SK-N-SH treated with all-trans-retinoic acid at 6 μM for 48 hours (cell line): Measurements from ENCODE around the gene TRABD2B.
A peak's percentile ranks its signal among the peaks of the same experiment; 100 is the strongest.

ENCODE experiments used
- ATAC-seq: fragments of 200-7000 bp; cut with Tn5 transposase; 3 replicates; pipeline ENCODE4 v1.9.1; 2020; ENCODE audit warnings: mild to moderate bottlenecking, moderate library complexity
- ARNTL ChIP-seq: fragments of 450-650 bp; formaldehyde crosslinking; IDR thresholded peaks from 2 replicates; pipeline ENCODE4 v1.5.0; 2020; ENCODE audit warnings: low read depth, mild to moderate bottlenecking, moderate library complexity, borderline replicate concordance
- BACH2 ChIP-seq: fragments of 250-450 bp; sonication (Bioruptor Pico); IDR thresholded peaks from 2 replicates; pipeline ENCODE4 v1.9.0; 2021; ENCODE audit warnings: mild to moderate bottlenecking, borderline replicate concordance
- CSDC2 ChIP-seq: fragments of 250-450 bp; sonication (Bioruptor Pico); IDR thresholded peaks from 2 replicates; pipeline ENCODE4 v1.5.0; 2020; ENCODE audit warnings: mild to moderate bottlenecking, moderate library complexity
- ESRRG ChIP-seq: fragments of 250-450 bp; sonication (Bioruptor Pico); IDR thresholded peaks from 2 replicates; pipeline ENCODE4 v1.6.1; 2021; ENCODE audit warnings: mild to moderate bottlenecking
- GLIS3 ChIP-seq: fragments of 250-450 bp; sonication (Bioruptor Pico); IDR thresholded peaks from 2 replicates; pipeline ENCODE4 v1.5.0; 2020; ENCODE audit warnings: mild to moderate bottlenecking, moderate library complexity
- ISL1 ChIP-seq: fragments of 250-450 bp; sonication (Bioruptor Pico); IDR thresholded peaks from 2 replicates; pipeline ENCODE4 v2.1.2; 2022; ENCODE audit warnings: mild to moderate bottlenecking, moderate library complexity
- OSR1 ChIP-seq: fragments of 250-450 bp; sonication (Bioruptor Pico); IDR thresholded peaks from 2 replicates; pipeline ENCODE4 v1.8.0; 2022; ENCODE audit warnings: moderate library complexity, mild to moderate bottlenecking, inconsistent platforms
- PPARA ChIP-seq: fragments of 250-450 bp; sonication (Bioruptor Pico); IDR thresholded peaks from 2 replicates; pipeline ENCODE4 v1.5.0; 2020; ENCODE audit warnings: mild to moderate bottlenecking, borderline replicate concordance
- RARB ChIP-seq: fragments of 250-450 bp; sonication (Bioruptor Pico); IDR thresholded peaks from 2 replicates; pipeline ENCODE4 v1.8.0; 2021; ENCODE audit warnings: mild to moderate bottlenecking, moderate library complexity
- SNAI2 ChIP-seq: fragments of 250-450 bp; sonication (Bioruptor Pico); IDR thresholded peaks from 2 replicates; pipeline ENCODE4 v1.5.0; 2020; ENCODE audit warnings: mild to moderate bottlenecking, moderate library complexity
- TCF4 ChIP-seq: fragments of 250-450 bp; sonication (Bioruptor Pico); IDR thresholded peaks from 2 replicates; pipeline ENCODE4 v1.8.0; 2021; ENCODE audit warnings: mild to moderate bottlenecking, moderate library complexity, borderline replicate concordance
- TOX ChIP-seq: fragments of 250-450 bp; sonication (Bioruptor Pico); IDR thresholded peaks from 2 replicates; pipeline ENCODE4 v1.8.0; 2021; ENCODE audit warnings: mild to moderate bottlenecking, moderate library complexity, borderline replicate concordance
- ZC3H10 ChIP-seq: fragments of 250-450 bp; sonication (Bioruptor Pico); IDR thresholded peaks from 2 replicates; pipeline ENCODE4 v1.5.1; 2021; ENCODE audit warnings: mild to moderate bottlenecking, moderate library complexity
- ZFP3 ChIP-seq: fragments of 250-450 bp; sonication (Bioruptor Pico); IDR thresholded peaks from 2 replicates; pipeline ENCODE4 v1.5.0; 2020; ENCODE audit warnings: mild to moderate bottlenecking, moderate library complexity
- ZFP30 ChIP-seq: fragments of 450-650 bp; formaldehyde crosslinking; IDR thresholded peaks from 2 replicates; pipeline ENCODE4 v1.5.0; 2022; ENCODE audit warnings: mild to moderate bottlenecking, moderate library complexity
- ZNF565 ChIP-seq: fragments of 450-650 bp; formaldehyde crosslinking; conservative IDR thresholded peaks from 2 replicates; pipeline ENCODE4 v1.5.0; 2020; ENCODE audit warnings: low read depth, mild to moderate bottlenecking, moderate library complexity
- ZNF70 ChIP-seq: fragments of 450-650 bp; formaldehyde crosslinking; IDR thresholded peaks from 2 replicates; pipeline ENCODE4 v1.5.0; 2020; ENCODE audit warnings: mild to moderate bottlenecking, moderate library complexity
- ZNF8 ChIP-seq: fragments of 450-650 bp; formaldehyde crosslinking; IDR thresholded peaks from 2 replicates; pipeline ENCODE4 v1.5.0; 2020; ENCODE audit warnings: mild to moderate bottlenecking, moderate library complexity
- TF ChIP-seq, protein P1 (sequence below): fragments of 250-450 bp; sonication (Bioruptor Pico); IDR thresholded peaks from 2 replicates; pipeline ENCODE4 v1.5.0; 2020; ENCODE audit warnings: mild to moderate bottlenecking, moderate library complexity
- TF ChIP-seq, protein P2 (sequence below): fragments of 250-450 bp; sonication (Bioruptor Pico); IDR thresholded peaks from 2 replicates; pipeline ENCODE4 v1.8.0; 2021; ENCODE audit warnings: low read depth, mild to moderate bottlenecking, moderate library complexity, borderline replicate concordance
- TF ChIP-seq, protein P3 (sequence below): fragments of 250-450 bp; sonication (Bioruptor Pico); IDR thresholded peaks from 2 replicates; pipeline ENCODE4 v1.5.1; 2020; ENCODE audit warnings: low read depth, mild to moderate bottlenecking, moderate library complexity

TRABD2B gene

DNA sequence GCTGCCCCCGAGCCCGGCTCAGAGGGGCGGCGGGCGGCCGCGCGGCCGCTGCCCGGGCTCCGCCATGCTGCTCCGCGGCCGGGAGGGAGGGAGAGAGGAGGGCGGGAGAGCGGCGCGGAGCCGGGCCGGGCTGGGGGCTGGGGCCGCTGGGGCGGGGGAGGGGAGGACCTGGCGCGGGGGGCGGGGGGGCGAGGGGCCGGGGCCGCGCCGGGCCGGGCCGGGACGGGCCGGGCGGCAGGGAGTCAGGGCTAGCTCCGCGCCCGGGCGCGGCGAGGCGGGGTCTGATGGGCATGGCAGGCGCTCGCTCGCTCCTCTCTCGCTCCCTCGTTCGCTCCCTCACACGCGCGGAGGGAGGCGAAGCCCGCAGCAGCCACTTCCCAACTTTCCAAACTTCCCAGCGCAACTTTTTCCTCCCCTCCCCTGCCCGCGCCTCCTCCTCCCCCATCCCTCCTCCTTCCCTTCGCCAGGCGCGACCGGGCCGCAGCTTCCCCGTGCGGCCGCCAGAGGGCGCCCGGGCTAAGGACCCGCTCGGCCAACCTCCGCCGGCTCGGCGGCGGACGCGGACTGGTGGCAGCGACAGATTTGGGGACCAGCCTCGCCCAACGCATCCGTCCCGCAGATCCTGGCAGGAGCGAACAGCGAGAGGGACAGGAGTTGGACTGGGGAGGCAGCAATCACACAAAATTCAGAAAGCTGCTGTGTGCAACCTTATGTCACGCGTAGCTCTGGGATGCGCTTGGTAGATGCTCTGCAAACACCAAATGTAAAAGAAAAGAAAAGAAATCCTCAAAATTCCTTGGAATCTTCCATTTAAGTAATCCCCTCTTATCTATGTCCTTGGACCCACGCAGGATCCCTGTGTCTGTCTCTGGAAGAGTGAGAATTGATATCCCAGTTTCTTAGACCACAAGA is at the start of gene TRABD2B:
Gene TRABD2B (minus strand): TSS at position 97 of the 912 bp plus-strand sequence.
- peak; percentile 95 for ATAC-seq
- TF ChIP-seq, protein P1, sequence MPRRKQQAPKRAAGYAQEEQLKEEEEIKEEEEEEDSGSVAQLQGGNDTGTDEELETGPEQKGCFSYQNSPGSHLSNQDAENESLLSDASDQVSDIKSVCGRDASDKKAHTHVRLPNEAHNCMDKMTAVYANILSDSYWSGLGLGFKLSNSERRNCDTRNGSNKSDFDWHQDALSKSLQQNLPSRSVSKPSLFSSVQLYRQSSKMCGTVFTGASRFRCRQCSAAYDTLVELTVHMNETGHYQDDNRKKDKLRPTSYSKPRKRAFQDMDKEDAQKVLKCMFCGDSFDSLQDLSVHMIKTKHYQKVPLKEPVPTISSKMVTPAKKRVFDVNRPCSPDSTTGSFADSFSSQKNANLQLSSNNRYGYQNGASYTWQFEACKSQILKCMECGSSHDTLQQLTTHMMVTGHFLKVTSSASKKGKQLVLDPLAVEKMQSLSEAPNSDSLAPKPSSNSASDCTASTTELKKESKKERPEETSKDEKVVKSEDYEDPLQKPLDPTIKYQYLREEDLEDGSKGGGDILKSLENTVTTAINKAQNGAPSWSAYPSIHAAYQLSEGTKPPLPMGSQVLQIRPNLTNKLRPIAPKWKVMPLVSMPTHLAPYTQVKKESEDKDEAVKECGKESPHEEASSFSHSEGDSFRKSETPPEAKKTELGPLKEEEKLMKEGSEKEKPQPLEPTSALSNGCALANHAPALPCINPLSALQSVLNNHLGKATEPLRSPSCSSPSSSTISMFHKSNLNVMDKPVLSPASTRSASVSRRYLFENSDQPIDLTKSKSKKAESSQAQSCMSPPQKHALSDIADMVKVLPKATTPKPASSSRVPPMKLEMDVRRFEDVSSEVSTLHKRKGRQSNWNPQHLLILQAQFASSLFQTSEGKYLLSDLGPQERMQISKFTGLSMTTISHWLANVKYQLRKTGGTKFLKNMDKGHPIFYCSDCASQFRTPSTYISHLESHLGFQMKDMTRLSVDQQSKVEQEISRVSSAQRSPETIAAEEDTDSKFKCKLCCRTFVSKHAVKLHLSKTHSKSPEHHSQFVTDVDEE (CRISPR knock-in tag): no peak
- TF ChIP-seq ZFP3 (CRISPR knock-in tag) (no peak), SNAI2 (CRISPR knock-in tag) (no peak), ZNF565 (CRISPR knock-in tag) (no peak)
- TF ChIP-seq, all 23 proteins: peak for 0

DNA sequence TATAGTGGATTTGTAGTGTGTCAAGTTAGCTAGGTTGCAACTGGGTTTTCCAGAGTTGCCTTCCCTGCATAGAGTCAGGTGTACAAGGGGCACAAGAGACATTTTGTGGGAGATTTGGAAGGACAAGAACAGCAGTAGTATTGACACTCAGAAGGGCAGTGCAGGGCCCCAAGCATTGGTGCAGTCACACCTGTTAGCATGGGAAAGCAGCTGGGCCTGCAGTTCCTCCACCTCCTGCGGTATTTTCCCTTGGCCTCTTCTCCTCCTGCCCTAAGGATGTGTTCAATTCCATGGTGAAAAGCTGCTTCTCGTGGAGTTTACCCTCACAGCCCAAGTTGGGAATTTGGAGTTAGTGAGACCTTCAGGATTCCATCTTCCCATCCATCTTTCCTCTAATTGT is 47.1 kb upstream of the TRABD2B start:
- no peak for TF ChIP-seq PPARA (CRISPR knock-in tag)
- TF ChIP-seq ZNF8 (CRISPR knock-in tag): no peak
- no peak for TF ChIP-seq CSDC2 (CRISPR knock-in tag)
- no peak for TF ChIP-seq ZNF70 (CRISPR knock-in tag)
- TF ChIP-seq ESRRG: no peak
- TF ChIP-seq TCF4 (CRISPR knock-in tag): no peak
- TF ChIP-seq TOX (CRISPR knock-in tag): no peak
- TF ChIP-seq SNAI2 (CRISPR knock-in tag): no peak
- no peak for TF ChIP-seq ZC3H10 (CRISPR knock-in tag)
- TF ChIP-seq, protein P2, sequence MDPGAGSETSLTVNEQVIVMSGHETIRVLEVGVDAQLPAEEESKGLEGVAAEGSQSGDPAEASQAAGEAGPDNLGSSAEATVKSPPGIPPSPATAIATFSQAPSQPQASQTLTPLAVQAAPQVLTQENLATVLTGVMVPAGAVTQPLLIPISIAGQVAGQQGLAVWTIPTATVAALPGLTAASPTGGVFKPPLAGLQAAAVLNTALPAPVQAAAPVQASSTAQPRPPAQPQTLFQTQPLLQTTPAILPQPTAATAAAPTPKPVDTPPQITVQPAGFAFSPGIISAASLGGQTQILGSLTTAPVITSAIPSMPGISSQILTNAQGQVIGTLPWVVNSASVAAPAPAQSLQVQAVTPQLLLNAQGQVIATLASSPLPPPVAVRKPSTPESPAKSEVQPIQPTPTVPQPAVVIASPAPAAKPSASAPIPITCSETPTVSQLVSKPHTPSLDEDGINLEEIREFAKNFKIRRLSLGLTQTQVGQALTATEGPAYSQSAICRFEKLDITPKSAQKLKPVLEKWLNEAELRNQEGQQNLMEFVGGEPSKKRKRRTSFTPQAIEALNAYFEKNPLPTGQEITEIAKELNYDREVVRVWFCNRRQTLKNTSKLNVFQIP (CRISPR knock-in tag): no peak
- ATAC-seq: no peak

GRCh38 chr1:48043622-48044021 is 46.4 kb upstream of the TRABD2B start:
- ATAC-seq: no peak
- TF ChIP-seq ARNTL (CRISPR knock-in tag) (no peak), ZNF565 (CRISPR knock-in tag) (no peak), GLIS3 (CRISPR knock-in tag) (no peak), ZNF8 (CRISPR knock-in tag) (no peak), ZNF70 (CRISPR knock-in tag) (no peak), BACH2 (no peak), RARB (CRISPR knock-in tag) (no peak), SNAI2 (CRISPR knock-in tag) (no peak)
- TF ChIP-seq, protein P1 (CRISPR knock-in tag): no peak

GRCh38 chr1:48040154-48040553 is 43.0 kb upstream of the TRABD2B start:
- no peak for ATAC-seq
- TF ChIP-seq SNAI2 (CRISPR knock-in tag): no peak
- TF ChIP-seq, protein P3, sequence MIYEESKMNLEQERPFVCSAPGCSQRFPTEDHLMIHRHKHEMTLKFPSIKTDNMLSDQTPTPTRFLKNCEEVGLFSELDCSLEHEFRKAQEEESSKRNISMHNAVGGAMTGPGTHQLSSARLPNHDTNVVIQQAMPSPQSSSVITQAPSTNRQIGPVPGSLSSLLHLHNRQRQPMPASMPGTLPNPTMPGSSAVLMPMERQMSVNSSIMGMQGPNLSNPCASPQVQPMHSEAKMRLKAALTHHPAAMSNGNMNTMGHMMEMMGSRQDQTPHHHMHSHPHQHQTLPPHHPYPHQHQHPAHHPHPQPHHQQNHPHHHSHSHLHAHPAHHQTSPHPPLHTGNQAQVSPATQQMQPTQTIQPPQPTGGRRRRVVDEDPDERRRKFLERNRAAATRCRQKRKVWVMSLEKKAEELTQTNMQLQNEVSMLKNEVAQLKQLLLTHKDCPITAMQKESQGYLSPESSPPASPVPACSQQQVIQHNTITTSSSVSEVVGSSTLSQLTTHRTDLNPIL (CRISPR knock-in tag): no peak
- TF ChIP-seq ZC3H10 (CRISPR knock-in tag): no peak
- no peak for TF ChIP-seq ZNF70 (CRISPR knock-in tag)
- TF ChIP-seq RARB (CRISPR knock-in tag): no peak
- TF ChIP-seq ISL1: no peak
- no peak for TF ChIP-seq ZNF8 (CRISPR knock-in tag)
- no peak for TF ChIP-seq GLIS3 (CRISPR knock-in tag)
- no peak for TF ChIP-seq BACH2
- TF ChIP-seq TCF4 (CRISPR knock-in tag): no peak
- TF ChIP-seq, protein P1 (CRISPR knock-in tag): no peak
- no peak for TF ChIP-seq OSR1
- TF ChIP-seq ZNF565 (CRISPR knock-in tag): no peak
- no peak for TF ChIP-seq ZFP30
